IPS DF 4.7 (cell line): ENCODE results near the gene DHX32.

Experiments used
- DNase-seq: peaks from one replicate; pipeline ENCODE4 v3.0.0-alpha.2; 2013; ENCODE audit warnings: low spot score; ENCODE audit errors: extremely low read depth

DHX32 gene

GRCh38 chr10:125849448-125849847, 31.6 kb downstream of the DHX32 start:
- no peak for DNase-seq

GRCh38 chr10:125848857-125849256, 32.2 kb downstream of the DHX32 start:
- DNase-seq: no peak

DNA sequence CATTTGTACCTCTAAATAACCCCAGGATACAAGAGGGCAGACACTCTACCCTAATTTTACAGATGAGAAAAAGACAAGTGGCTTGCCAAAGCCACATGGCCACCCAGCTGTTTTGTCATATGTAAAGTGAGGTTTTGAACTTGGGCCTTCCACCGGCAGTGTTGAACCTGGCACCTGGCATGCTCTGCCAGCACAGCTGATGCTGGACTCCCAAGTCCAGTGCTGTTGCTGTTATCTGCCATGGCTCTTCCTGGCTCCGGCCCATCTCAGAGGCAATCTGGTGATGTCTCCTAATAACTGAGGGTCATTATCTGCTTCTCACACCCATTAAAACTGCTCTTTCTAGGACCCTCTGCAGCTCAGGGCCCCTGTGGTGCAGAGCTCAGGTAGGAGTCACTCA, 32.7 kb downstream of the DHX32 start:
- DNase-seq: no peak

GRCh38 chr10:125846894-125847293, 34.2 kb downstream of the DHX32 start:
- no peak for DNase-seq

GRCh38 chr10:125845617-125846016, 35.5 kb downstream of the DHX32 start:
- no peak for DNase-seq

DNA sequence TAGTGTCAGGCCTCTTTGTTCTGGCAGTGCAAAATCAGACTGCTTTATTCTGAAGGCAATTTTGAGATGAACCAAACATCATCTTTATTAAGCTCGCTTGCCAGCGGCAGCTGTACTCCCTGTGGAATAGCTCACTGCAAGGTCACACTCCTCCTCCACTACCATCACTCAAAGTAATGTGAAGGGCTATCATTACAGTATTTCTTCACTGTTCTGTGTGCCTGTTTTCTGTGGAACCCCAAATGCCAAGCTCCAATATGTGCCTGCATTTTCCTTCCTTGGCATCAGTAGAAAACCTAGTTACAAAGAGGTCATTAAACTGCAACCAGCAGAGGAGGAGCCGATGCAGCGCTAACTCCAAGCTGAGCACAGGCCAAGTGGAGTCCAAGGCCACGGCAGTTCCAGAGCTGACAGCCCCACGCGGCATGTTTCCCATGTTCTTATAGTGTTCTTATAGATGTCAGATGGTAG, 36.3 kb downstream of the DHX32 start:
- no peak for DNase-seq

- DNase-seq: no peak
Measured at GRCh38 chr10:125843603-125844329, 37.3 kb downstream of the DHX32 start.

DNA sequence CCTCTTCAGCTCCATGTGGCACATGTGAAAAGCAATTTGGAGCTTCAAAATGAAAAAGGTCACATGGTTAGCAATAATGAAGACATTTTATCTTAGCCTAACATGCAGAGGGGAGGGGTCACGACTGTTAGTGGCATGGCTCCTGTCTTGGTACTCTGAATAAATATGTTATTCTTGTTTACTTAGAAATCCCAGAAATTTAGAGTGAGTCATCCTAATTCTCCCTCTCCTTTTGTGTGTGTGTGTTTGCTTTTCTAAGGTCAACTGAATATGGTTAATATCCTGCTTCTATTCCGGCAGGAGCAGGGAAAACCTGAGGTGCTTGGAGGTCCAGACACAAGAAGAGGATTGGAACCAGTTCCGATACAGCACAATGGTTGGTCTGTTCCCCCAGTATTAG, 40.1 kb downstream of the DHX32 start:
- DNase-seq: no peak

DNA sequence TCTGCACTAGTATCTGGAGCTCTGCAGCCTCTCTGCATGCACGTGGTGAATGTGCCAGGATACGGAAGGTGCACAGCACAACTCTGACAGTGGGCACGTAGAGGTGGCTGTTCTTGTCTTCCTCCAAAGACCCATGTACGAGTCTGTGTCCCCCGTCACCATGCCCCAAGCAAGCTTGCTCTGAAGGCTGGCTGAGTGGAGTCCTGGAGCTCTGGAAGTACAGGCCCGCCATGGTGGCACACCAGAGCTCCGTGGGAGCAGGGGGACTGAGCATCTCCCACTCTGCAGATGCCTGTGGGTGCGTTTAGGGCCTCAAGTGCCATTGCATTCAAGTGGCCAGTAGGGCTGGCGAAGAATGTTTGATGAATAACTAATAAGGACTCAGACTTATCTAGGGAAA, 40.7 kb downstream of the DHX32 start:
- DNase-seq: no peak

GRCh38 chr10:125838802-125839575, 42.1 kb downstream of the DHX32 start:
- no peak for DNase-seq

- DNase-seq: no peak
Measured at GRCh38 chr10:125836746-125837145, 44.3 kb downstream of the DHX32 start.

DNA sequence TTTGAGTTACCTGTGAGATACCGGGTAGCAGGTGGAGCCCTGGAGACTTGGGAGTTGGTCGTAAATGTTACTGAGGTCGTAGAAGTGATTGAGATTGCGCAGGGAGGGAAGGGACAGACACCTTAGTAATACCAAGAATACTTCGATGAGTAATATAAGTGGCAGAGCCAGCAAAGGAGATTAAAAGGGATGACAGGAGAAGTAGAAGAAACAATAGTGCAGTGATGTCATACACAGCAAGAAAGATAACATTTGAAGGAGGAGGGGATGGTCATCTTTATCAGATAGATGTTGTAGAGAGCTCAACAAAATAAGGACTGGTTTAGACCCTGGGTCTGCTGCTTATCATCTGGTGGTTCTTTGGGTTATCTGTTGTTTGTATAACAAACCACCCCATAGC, 52.8 kb downstream of the DHX32 start:
- DNase-seq: no peak

GRCh38 chr10:125827133-125827532, 54.0 kb downstream of the DHX32 start:
- no peak for DNase-seq

DNA sequence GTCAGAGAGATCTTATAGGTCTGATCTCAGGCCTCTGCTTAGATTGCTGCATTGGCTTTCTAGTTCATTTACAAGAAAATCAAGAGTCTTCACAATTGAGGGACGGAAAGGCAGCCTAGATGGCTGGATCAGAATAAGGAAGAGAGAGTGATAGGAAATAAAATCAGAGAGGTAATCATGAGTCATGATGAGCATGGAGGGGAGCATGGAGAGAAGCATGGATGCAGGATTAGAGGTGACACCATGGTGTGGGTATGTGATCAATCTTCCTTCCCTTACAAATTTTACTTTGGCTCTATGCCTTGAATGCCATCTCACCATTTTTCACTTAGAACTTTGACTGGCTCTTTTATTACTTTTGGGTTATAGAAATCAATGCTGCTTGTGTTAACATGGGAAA, 56.4 kb downstream of the DHX32 start:
- DNase-seq: no peak

DNA sequence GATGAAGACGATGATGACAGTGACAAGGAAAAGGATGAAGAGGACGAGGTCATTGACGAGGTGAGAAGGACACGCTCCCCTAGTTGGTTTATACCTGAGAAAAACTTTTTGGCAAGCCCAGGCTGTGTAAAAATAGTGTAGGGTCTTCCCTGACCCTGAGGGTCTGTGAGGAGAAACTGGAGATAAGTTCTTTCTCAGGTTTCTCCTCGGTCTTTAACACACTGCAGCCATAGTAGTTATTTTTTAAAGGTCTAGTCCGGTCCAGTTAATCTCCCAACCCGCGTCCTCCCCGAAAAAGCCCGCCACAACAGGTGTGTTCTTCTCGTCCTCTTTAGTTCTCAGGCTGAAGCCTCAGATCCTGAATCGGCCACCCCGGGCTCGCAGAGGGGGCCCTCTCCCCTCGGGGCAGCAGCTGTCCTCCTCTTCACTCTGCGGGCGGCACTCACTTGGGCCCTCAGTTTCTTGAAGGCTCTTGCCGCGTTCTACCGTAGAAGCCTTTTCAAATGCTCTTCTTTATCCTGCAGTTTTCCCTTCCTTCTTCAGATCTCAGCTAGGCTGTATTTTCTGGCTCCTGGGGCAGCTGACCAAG, 57.3 kb downstream of the DHX32 start:
- DNase-seq: no peak

DNA sequence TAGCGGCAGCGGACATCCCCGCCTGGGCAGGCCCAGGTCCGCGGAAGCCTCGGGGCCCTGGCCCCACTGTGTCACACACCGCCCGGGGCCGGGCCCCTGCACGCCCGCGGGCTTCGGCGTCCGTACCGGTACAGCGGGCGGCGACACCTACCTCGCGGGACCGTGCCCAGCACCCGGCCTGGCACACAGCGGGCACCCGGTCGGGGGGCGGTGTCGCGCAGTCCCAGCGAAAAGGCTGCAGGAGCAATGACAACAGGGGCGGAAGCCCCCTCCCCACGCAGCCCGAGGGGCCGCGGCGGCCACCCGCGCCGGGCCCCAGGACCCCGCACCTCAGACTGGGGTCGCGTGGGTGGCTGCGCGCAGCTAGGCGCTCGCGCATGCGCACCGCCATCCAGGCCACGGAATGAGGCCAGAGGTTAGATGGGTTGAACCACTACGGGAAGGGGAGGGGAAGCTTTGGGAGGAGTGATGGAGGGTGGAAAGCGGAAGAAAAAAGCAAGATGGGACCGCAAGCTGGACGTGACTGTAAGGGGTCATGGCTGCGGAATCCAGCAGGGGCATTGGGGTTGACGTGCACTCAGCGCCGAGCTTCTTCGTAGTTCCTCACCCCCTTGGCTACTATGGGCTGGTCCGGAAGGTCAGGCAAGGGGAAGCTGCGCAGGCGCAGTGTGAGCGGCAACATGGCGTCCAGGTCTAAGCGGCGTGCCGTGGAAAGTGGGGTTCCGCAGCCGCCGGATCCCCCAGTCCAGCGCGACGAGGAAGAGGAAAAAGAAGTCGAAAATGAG, 58.0 kb downstream of the DHX32 start, which contains the start of the genes BCCIP and UROS:
TSS of gene BCCIP (plus strand) at position 669 of the 785 bp plus-strand sequence. CDS start at position 681, 12 bp downstream.
TSS of gene UROS (minus strand) at position 381 of the 785 bp plus-strand sequence. CDS start 6,759 bp downstream, outside the sequence.
- peak; percentile 56 for DNase-seq

- DNase-seq: no peak
Measured at GRCh38 chr10:125820701-125821100, 60.4 kb downstream of the DHX32 start.

- no peak for DNase-seq
Measured at GRCh38 chr10:125817337-125817946, 63.6 kb downstream of the DHX32 start.

DNA sequence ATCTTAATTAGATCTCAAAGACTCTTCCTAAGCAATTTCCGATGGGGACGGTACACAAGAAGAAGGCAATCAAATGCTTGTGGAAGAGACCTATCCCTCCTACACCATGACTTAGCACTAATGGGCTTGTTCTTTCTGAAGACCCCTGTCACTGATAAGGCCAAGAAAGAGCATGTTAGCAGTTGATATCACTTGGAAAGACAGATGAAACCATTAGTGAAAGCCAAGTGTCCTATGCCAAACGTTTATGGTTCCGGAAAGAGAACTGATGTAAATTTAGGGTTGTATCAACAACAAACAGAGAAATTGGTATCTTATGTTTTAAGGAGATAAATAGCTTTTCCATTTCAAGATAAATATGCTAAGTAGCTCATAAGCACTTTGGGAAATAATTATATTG, 64.5 kb downstream of the DHX32 start:
- no peak for DNase-seq

DNA sequence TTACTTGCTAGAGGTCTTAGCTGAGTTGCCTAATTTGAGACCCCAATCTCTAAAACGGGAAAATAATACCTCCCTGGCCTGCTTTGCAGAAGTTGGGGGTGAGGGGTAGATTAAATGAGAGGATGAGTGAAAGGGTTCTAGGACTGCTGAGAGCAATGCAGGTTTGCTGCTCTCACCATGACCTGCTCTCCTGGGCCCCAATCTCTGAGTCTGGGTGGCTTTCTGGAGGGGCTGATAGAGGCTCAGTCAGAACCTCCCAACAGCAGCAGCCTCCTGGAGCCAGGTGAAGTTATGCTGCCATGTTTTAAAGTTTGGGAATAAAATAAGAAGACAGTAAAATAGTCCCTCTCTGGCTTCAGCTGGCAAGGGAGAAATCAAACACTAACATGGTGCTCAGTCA, 65.3 kb downstream of the DHX32 start:
- no peak for DNase-seq
